B cell (primary cell): ENCODE data around the gene ATAD2B. TPM values are rescaled to one million over a fixed set of nuclear protein-coding genes. Genes with fewer than 3 reads are reported as not detected.

Source experiments
- ATAC-seq: fragments of 200-7000 bp; cut with Tn5 transposase; one replicate; pipeline ENCODE4 v1.10.0; 2021; ENCODE audit warnings: low read depth, mild to moderate bottlenecking, moderate number of reproducible peaks, moderate library complexity
- CTCF ChIA-PET: fragments of 350-600 bp; sonication (Branson Sonifier 250); formaldehyde crosslinking; loops from one replicate; lab custom pipeline; 2021; ENCODE audit warnings: antibody characterized with exemption, inconsistent platforms; lab: Charles Lee
- POLR2A ChIA-PET: fragments of 350-600 bp; sonication (Branson Sonifier 250); formaldehyde crosslinking; loops from one replicate; lab custom pipeline; 2021; ENCODE audit warnings: antibody characterized with exemption; lab: Charles Lee
- DNase-seq: peaks from one replicate; pipeline ENCODE4 v3.0.0; 2013
- H2AFZ ChIP-seq: 2 replicates; pipeline ENCODE4 v1.6.1; 2012; ENCODE audit warnings: mild to moderate bottlenecking, low read depth, low read length; ENCODE audit not compliant: insufficient read depth, poor library complexity, severe bottlenecking
- H3K27ac ChIP-seq, 2 donors: 1 replicate in 1 of 2; 2 replicates in 1 of 2; pipeline ENCODE4 v1.5.1; 2012 to 2013; ENCODE audit warnings: low read length in 2 of 2, mild to moderate bottlenecking in 2 of 2, moderate library complexity in 1 of 2
- H3K27me3 ChIP-seq, 4 experiments: fragments of 200-600 bp in 1 of 4; sonication (generic) in 1 of 4; replicated peaks in 1 of 4; 1 replicate in 2 of 4; 2 replicates in 2 of 4; pipeline versions ENCODE4 v1.6.1 to v1.7.0; 2013 to 2016; ENCODE audit warnings: low read length in 3 of 4, mild to moderate bottlenecking in 2 of 4, mixed read lengths in 1 of 4, moderate library complexity in 1 of 4; ENCODE audit not compliant: insufficient read depth in 4 of 4, control insufficient read depth in 3 of 4; ENCODE audit errors: control extremely low read depth in 1 of 4
- H3K36me3 ChIP-seq, 2 experiments: replicated peaks in 1 of 2; 1 replicate in 1 of 2; 2 replicates in 1 of 2; pipeline versions ENCODE4 v1.6.1 to v1.7.1; 2013; ENCODE audit warnings: low read length in 1 of 2; ENCODE audit not compliant: insufficient read depth in 2 of 2, control insufficient read depth in 1 of 2; ENCODE audit errors: control extremely low read depth in 1 of 2, extremely low read depth in 1 of 2
- H3K4me1 ChIP-seq, 2 donors: fragments of 200-600 bp in 1 of 2; sonication (generic) in 1 of 2; 1 replicate in 1 of 2; 2 replicates in 1 of 2; pipeline versions ENCODE4 v1.5.1 to v1.6.1; 2013 to 2017; ENCODE audit warnings: low read length in 2 of 2; ENCODE audit not compliant: control insufficient read depth in 2 of 2, insufficient read depth in 2 of 2
- H3K4me2 ChIP-seq: replicated peaks from 2 replicates; pipeline ENCODE3; 2012; ENCODE audit warnings: mild to moderate bottlenecking, low read depth, low read length; ENCODE audit not compliant: poor library complexity, severe bottlenecking
- H3K4me3 ChIP-seq, 5 experiments: fragments of 200-600 bp in 1 of 5; sonication (generic) in 1 of 5; 1 replicate in 3 of 5; 2 replicates in 2 of 5; pipeline versions ENCODE4 v1.5.1 to v1.7.0; 2011 to 2016; ENCODE audit warnings: low read length in 4 of 5, mild to moderate bottlenecking in 4 of 5, low read depth in 2 of 5, control low read depth in 1 of 5, moderate library complexity in 1 of 5; ENCODE audit not compliant: insufficient read depth in 1 of 5; ENCODE audit errors: control extremely low read depth in 1 of 5, extremely low read depth in 1 of 5
- H3K79me2 ChIP-seq: fragments of 200-600 bp; sonication (generic); one replicate; pipeline ENCODE4 v1.6.0; 2016; ENCODE audit warnings: low read length; ENCODE audit not compliant: control insufficient read depth, insufficient read depth
- H3K9ac ChIP-seq: fragments of 200-600 bp; sonication (generic); 2 replicates; pipeline ENCODE4 v1.6.1; 2017; ENCODE audit warnings: mild to moderate bottlenecking, low read length, moderate library complexity
- H3K9me3 ChIP-seq, 3 donors: one replicate each; pipeline versions ENCODE4 v1.6.1 to v1.7.1; 2013; ENCODE audit warnings: low read length in 2 of 3; ENCODE audit not compliant: control insufficient read depth in 2 of 3, insufficient read depth in 1 of 3; ENCODE audit errors: control extremely low read depth in 1 of 3
- H4K20me1 ChIP-seq: 2 replicates; pipeline ENCODE4 v1.6.0; 2012; ENCODE audit warnings: mild to moderate bottlenecking, low read length; ENCODE audit not compliant: insufficient read depth, control insufficient read depth, poor library complexity, severe bottlenecking
- H3K27ac Mint-ChIP-seq: one replicate; pipeline ENCODE4 v1.8.0; 2021; ENCODE audit warnings: mixed read lengths
- H3K27me3 Mint-ChIP-seq: one replicate; pipeline ENCODE4 v1.8.0; 2021; ENCODE audit warnings: mixed read lengths
- H3K4me1 Mint-ChIP-seq: one replicate; pipeline ENCODE4 v1.8.0; 2021; ENCODE audit warnings: mixed read lengths
- H3K4me3 Mint-ChIP-seq: one replicate; pipeline ENCODE4 v1.8.0; 2021; ENCODE audit warnings: mixed read lengths
- H3K9me3 Mint-ChIP-seq: one replicate; pipeline ENCODE4 v1.8.0; 2022; ENCODE audit warnings: mixed read lengths; ENCODE audit not compliant: insufficient read depth
- EZH2 ChIP-seq: IDR thresholded peaks from 2 replicates; pipeline ENCODE4 v1.6.1; 2012; ENCODE audit warnings: borderline replicate concordance, low read depth, mild to moderate bottlenecking, moderate library complexity, low read length; ENCODE audit not compliant: insufficient read depth, poor library complexity, severe bottlenecking
- WGBS: methylation state at CpG from one replicate; pipeline ENCODE4 v1.1.5; 2013; ENCODE audit warnings: missing lambda C conversion rate; ENCODE audit not compliant: insufficient coverage; 5-methylcytosine and 5-hydroxymethylcytosine counted together
- intact Hi-C: fragments of 100-400 bp; cut with micrococcal nuclease; formaldehyde crosslinking; loops from one replicate; pipeline ENCODE4 v1.10.0; 2022
- polyA plus RNA-seq: library from polyadenylated mRNA; depleted of rRNA; stranded (reverse); fragments of >200 nt; gene quantifications from 2 replicates; pipeline ENCODE4 v1.2.3, GENCODE V29; 2012
- total RNA-seq, 2 donors: library from RNA; stranded (reverse); fragments of 120-200 nt in 1 of 2; gene quantifications; 1 replicate in 1 of 2; 2 replicates in 1 of 2; pipeline versions ENCODE4 v1.2.3 to v1.2.4, GENCODE V29; 2013 to 2022
- TF ChIP-seq, protein P1 (sequence below): fragments of 200-600 bp; IDR thresholded peaks from one replicate; pipeline ENCODE4 v1.8.0; 2022; ENCODE audit warnings: antibody characterized with exemption, mild to moderate bottlenecking

ATAD2B gene
- total and polyA plus RNA-seq, 2 donors (not counting 1 experiment from before 2014, with no cell fraction given) = 5.1 to 90.8 TPM

DNA sequence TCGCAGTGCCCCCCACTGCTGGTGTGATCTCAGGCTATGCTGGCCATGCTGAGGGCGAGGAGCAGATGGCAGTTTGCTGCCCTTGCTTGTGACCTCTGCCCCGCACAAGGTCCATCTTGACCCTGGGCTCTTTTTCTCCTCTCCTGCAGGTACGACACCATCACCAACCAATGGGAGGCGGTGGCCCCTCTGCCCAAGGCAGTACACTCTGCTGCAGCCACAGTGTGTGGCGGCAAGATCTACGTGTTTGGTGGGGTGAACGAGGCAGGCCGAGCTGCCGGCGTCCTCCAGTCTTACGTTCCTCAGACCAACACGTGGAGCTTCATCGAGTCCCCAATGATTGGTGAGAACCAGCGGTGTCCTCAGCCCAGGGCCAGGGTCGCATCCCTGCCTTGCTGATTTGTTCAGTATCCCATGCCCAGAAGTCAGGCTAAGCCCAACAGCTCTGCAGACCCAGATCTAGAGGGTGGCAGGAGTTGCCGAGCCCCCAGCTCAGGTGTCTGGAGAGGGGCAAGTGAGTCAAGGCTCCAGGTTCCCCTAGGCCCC is 223.8 kb downstream of the ATAD2B start:
- no peak overlapping the region for H3K4me3 ChIP-seq
- no peaks in the 10 kb centered on the region for H3K9me3 ChIP-seq
- no peak overlapping the region for H3K9ac ChIP-seq
- Mint-ChIP-seq H3K4me1 (no peaks in the 10 kb centered on the region), H3K27ac (no peak overlapping the region), H3K27me3 (no peaks in the 10 kb centered on the region), H3K4me3 (no peak overlapping the region), H3K9me3 (peaks cover 4% of the 10 kb centered on the region)
- 96% methylated on average over 17 of the region's 17 CpGs for WGBS
- ATAC-seq (no peak), DNase-seq (peak; percentile 3)
- H3K79me2 ChIP-seq = no peaks in the 10 kb centered on the region
- no peak overlapping the region for H3K27ac ChIP-seq
- POLR2A ChIA-PET = no interaction called here
- no peaks in the 10 kb centered on the region for H4K20me1 ChIP-seq
- H3K27me3 ChIP-seq = no peaks in the 10 kb centered on the region
- H3K4me1 ChIP-seq = no peaks in the 10 kb centered on the region
- no peak overlapping the region for H2AFZ ChIP-seq
- no peak for TF ChIP-seq EZH2
- peaks cover 0 to 16% of the 10 kb centered on the region in 2 experiments for H3K36me3 ChIP-seq
- no peak overlapping the region for H3K4me2 ChIP-seq
- intact Hi-C loops = no loop called here
- CTCF ChIA-PET = no interaction called here

DNA sequence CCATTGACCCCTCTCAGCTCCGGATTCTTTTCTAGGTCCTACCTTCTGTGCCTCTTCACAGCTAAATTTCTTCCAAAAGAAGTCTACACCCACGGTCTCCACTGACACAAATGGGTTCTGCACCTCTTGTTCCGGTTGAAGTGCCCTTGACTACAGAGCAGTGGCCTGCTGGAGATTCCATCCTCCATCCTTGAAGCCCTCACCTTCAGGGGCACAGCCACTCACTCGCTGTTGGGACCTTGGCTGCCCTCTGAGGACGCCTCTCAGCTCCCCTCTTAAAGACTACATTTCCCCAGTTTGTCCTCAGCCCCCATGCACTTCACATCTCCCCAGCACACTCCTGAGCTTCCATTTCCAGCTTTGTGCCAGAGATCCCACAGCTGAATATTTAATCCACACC is 226.3 kb downstream of the ATAD2B start:
- intact Hi-C loops = no loop called here
- Histone ChIP-seq H4K20me1 (no peaks in the 10 kb centered on the region), H3K4me3 (no peak overlapping the region), H3K9ac (no peak overlapping the region), H3K27me3 (no peaks in the 10 kb centered on the region), H3K36me3 (peaks cover 0 to 3% of the 10 kb centered on the region in 2 experiments), H3K4me1 (no peaks in the 10 kb centered on the region), H3K27ac (no peak overlapping the region), H3K79me2 (no peaks in the 10 kb centered on the region), H3K9me3 (no peaks in the 10 kb centered on the region), H2AFZ (no peak overlapping the region), H3K4me2 (no peak overlapping the region)
- TF ChIP-seq, protein P1, sequence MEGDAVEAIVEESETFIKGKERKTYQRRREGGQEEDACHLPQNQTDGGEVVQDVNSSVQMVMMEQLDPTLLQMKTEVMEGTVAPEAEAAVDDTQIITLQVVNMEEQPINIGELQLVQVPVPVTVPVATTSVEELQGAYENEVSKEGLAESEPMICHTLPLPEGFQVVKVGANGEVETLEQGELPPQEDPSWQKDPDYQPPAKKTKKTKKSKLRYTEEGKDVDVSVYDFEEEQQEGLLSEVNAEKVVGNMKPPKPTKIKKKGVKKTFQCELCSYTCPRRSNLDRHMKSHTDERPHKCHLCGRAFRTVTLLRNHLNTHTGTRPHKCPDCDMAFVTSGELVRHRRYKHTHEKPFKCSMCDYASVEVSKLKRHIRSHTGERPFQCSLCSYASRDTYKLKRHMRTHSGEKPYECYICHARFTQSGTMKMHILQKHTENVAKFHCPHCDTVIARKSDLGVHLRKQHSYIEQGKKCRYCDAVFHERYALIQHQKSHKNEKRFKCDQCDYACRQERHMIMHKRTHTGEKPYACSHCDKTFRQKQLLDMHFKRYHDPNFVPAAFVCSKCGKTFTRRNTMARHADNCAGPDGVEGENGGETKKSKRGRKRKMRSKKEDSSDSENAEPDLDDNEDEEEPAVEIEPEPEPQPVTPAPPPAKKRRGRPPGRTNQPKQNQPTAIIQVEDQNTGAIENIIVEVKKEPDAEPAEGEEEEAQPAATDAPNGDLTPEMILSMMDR = no peak
- TF ChIP-seq EZH2 = no peak
- WGBS = 96% methylated on average over 5 of the region's 5 CpGs
- POLR2A ChIA-PET = no interaction called here
- no peak overlapping the region for H3K27ac Mint-ChIP-seq
- CTCF ChIA-PET = no interaction called here
- H3K9me3 Mint-ChIP-seq = peaks cover 4% of the 10 kb centered on the region
- no peaks in the 10 kb centered on the region for H3K27me3 Mint-ChIP-seq
- H3K4me1 Mint-ChIP-seq = no peaks in the 10 kb centered on the region
- H3K4me3 Mint-ChIP-seq = no peak overlapping the region
- ATAC-seq (no peak), DNase-seq (no peak)
